ENCODE data around the gene UGT3A2. TPM values are rescaled to one million over a fixed set of nuclear protein-coding genes. Genes with fewer than 3 reads are reported as not detected.

UGT3A2 gene
- total RNA-seq, 1 experiment from 2014 or later = 0.10 TPM

GRCh38 chr5:36001032-36001431 is 65.7 kb downstream of the UGT3A2 start:
- BruUV-seq (replicated peaks) = no TSS peak
- no peak for TF ChIP-seq POLR2AphosphoS5 (IDR thresholded peaks at IDR 0.05; ENCODE audit: low read depth, low read length)
- no peak for TF ChIP-seq TCF7L2 (IDR thresholded peaks at IDR 0.05; ENCODE audit: low read depth, low read length)
- TF ChIP-seq CTCF (IDR thresholded peaks at IDR 0.05) = no peak
- no peak for TF ChIP-seq REST (IDR thresholded peaks at IDR 0.05; ENCODE audit: insufficient read depth in 1 of 2, low read depth in 2 of 2, low read length in 1 of 2)
- no peak for TF ChIP-seq SIN3A (IDR thresholded peaks at IDR 0.05; ENCODE audit: borderline replicate concordance, insufficient read depth, low read depth, low read length)
- in situ Hi-C loops (cut with HindIII; ENCODE audit: low pct_unique_long_range_greater_than_20kb, low sequenced_read_pairs) = no loop called here

GRCh38 chr5:35999547-35999946 is 67.1 kb downstream of the UGT3A2 start:
- intact Hi-C loops (cut with micrococcal nuclease; ENCODE audit: unreplicated experiment) (no loop called here), in situ Hi-C loops (cut with HindIII; ENCODE audit: low pct_unique_long_range_greater_than_20kb, low sequenced_read_pairs) (no loop called here)
- ATAC-seq = no peak
- Histone ChIP-seq H3K27ac (ENCODE audit: low read length) (no peak overlapping the region), H3K36me3 (ENCODE audit: control insufficient read depth, insufficient read depth, low read length) (no peaks in the 10 kb centered on the region), H3K4me1 (ENCODE audit: control insufficient read depth, insufficient read depth, low read length) (no peaks in the 10 kb centered on the region), H3K4me3 (ENCODE audit: low read depth in 2 of 2, low read length in 2 of 2) (no peak overlapping the region), H3K9me3 (ENCODE audit: control insufficient read depth, insufficient read depth, low read depth, low read length) (no peaks in the 10 kb centered on the region), H3K27me3 (ENCODE audit: control insufficient read depth, insufficient read depth, low read length) (no peaks in the 10 kb centered on the region; the same call in 1 of the 2 replicates)
- ChIA-PET CTCF (no interaction called here), POLR2A (no interaction called here)
- no TSS peak for BruUV-seq (replicated peaks)
- DNase-seq (ENCODE audit: low read depth, low spot score) = no peak
- no peak for TF ChIP-seq TCF7L2 (IDR thresholded peaks at IDR 0.05; ENCODE audit: low read depth, low read length)
- no peak for TF ChIP-seq SIN3A (IDR thresholded peaks at IDR 0.05; ENCODE audit: borderline replicate concordance, insufficient read depth, low read depth, low read length)
- TF ChIP-seq POLR2AphosphoS5 (IDR thresholded peaks at IDR 0.05; ENCODE audit: low read depth, low read length) = no peak
- no peak for TF ChIP-seq REST (IDR thresholded peaks at IDR 0.05; ENCODE audit: insufficient read depth in 1 of 2, low read depth in 2 of 2, low read length in 1 of 2)
- TF ChIP-seq CTCF (IDR thresholded peaks at IDR 0.05) = no peak

More at GRCh38 chr5:36001032-36001431, 65.7 kb downstream of the UGT3A2 start:
- Histone ChIP-seq H3K9me3 (ENCODE audit: control insufficient read depth, insufficient read depth, low read depth, low read length) (no peaks in the 10 kb centered on the region), H3K36me3 (ENCODE audit: control insufficient read depth, insufficient read depth, low read length) (no peaks in the 10 kb centered on the region), H3K27me3 (ENCODE audit: control insufficient read depth, insufficient read depth, low read length) (no peaks in the 10 kb centered on the region; the same call in 1 of the 2 replicates), H3K4me1 (ENCODE audit: control insufficient read depth, insufficient read depth, low read length) (no peaks in the 10 kb centered on the region), H3K4me3 (ENCODE audit: low read depth in 2 of 2, low read length in 2 of 2) (no peak overlapping the region), H3K27ac (ENCODE audit: low read length) (no peak overlapping the region)
- ATAC-seq (no peak), DNase-seq (ENCODE audit: low read depth, low spot score) (no peak)
- ChIA-PET CTCF (no interaction called here), POLR2A (no interaction called here)
- intact Hi-C loops (cut with micrococcal nuclease; ENCODE audit: unreplicated experiment) = no loop called here

Data from Panc1 (cell line).